NCI-H146 treated with DMSO at 0.1 percent for 48 hours (cell line): ENCODE measurements around the gene ELP5.
A peak's percentile ranks its signal among the peaks of the same experiment; 100 is the strongest.

Source experiments
- DNase-seq: peaks from one replicate; lab custom pipeline; 2025; ENCODE audit not compliant: unreplicated experiment; lab: John Stamatoyannopoulos, UW

Gene ELP5

GRCh38 chr17:7252176-7253043 lies at the start of gene ELP5:
ELP5 (plus strand) TSS chr17:7252215; CDS start chr17:7252551, 336 bp downstream.
- peak; percentile 84 for DNase-seq

DNA sequence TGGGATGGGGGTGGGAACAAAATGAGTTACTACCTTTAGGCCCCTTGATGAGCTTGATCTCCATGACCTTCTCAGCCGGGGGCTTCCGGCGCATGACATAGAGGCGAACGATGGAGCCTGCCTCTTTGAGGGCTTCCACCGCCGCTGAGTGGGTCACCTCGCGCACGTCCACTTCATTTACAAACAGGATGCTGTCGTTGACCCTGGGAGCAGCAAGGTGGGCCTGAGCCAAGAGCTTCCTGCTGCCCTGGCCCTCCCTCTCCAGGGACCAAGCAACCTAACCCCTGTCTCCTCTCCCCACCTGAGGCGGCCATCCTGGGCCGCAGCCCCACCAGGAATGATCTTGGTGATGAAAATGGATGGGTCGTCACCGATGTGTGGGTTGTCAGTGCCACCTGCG lies 48.6 kb upstream of the ELP5 start:
- DNase-seq = no peak

GRCh38 chr17:7204336-7204735 lies 47.7 kb upstream of the ELP5 start:
- DNase-seq = no peak

DNA sequence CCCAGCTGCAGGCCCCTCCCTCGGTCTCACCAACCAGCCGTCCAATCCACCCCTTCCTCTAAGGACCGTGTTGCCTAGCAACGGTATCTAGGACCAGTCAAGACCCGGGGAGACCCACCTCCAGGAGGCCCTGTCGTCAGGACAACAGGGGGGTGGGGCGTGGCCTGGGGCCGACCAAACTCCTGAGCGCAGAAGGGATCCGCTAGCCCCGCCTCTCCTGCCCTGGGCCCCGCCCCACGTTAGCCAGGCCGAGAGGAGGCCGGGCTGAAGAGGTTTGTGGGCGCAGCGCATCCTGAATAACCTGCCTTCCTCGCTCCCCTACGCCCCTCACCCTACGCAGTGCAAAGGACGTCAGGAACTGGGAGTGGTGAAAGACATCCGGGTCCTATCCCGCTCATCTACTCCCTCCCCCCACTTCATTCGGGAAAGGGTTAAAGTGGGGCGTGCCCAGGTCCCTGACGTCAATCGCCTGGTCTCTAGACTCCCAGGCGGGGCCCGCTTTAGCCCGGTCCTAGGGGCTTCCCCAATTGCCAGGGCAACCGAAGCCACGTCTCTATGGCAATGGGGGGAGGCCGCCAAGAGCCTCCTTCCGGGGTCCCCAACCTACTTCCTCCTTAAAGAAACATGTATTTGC lies 47.1 kb upstream of the ELP5 start:
- DNase-seq = peak; percentile 85

GRCh38 chr17:7205561-7205960 lies 46.5 kb upstream of the ELP5 start:
- DNase-seq = no peak

- DNase-seq = no peak
These were observed 44.7 kb upstream of the ELP5 start for GRCh38 chr17:7207120-7208001.

GRCh38 chr17:7208027-7208571 lies 43.9 kb upstream of the ELP5 start:
- no peak for DNase-seq

GRCh38 chr17:7208754-7209460 lies 43.1 kb upstream of the ELP5 start:
- no peak for DNase-seq

- DNase-seq = no peak
These were observed 40.3 kb upstream of the ELP5 start for GRCh38 chr17:7211491-7212273.

DNA sequence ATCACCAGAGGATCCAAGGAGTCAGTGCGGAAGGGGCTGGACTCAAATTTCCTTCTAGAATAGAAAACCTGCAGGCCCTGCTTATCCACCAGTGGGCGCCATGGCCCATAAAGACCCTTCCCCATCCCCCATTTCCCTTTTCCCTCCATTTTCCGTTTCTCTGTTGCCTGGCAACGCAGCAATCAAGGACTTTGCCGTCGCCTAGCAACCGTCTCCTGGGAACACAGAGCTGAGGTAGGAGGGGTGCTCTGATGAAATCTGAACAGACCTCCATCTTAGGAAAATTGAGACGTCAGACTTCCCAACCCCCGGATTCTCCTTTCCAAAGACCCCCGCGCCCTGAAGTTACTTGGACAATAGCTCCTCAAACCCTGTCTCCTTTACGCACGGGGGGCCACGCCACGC lies 38.1 kb upstream of the ELP5 start:
- DNase-seq = peak; percentile 92

DNA sequence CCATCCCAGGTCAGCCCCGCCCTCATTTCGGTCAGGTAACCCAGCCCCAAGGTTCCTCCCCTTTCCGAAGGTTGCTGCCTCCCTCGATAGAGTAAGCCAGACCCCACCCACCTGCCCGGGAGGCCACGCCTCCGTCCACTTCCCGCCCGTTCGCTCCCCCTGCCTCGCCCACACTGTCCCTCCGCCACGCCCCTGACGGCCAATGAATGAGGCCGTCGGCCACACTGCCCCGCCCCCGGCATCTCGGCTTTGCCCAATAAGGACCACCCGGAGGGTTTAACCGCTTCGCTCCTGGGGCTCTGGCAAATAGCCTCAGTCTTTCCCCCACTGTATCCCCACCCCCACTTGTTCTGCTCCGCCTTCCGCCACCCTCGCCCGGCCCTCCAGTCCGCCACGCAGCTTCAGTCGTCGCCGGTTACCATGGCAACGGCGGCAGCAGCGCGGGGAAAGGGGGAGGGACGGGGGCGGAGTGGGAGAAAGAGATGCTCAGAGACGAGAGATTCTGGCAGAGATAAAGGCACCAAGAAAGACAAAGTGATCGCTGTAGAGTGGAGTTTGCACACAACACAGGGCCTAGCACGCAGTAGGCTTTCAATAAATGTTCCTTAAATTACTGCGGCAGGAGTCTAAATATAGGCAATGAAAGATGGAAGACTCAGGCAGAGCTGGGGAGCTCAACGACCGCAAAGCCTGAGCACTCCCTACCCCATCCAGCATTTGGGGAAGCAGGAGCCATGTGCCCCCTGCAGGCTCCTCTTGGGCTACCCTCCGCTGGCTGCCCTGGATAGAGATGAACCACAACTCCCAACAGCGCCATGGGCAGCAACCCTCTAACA lies 37.5 kb upstream of the ELP5 start:
- DNase-seq = peak; percentile 94

- DNase-seq = no peak
These were observed 36.8 kb upstream of the ELP5 start for GRCh38 chr17:7215136-7215638.

DNA sequence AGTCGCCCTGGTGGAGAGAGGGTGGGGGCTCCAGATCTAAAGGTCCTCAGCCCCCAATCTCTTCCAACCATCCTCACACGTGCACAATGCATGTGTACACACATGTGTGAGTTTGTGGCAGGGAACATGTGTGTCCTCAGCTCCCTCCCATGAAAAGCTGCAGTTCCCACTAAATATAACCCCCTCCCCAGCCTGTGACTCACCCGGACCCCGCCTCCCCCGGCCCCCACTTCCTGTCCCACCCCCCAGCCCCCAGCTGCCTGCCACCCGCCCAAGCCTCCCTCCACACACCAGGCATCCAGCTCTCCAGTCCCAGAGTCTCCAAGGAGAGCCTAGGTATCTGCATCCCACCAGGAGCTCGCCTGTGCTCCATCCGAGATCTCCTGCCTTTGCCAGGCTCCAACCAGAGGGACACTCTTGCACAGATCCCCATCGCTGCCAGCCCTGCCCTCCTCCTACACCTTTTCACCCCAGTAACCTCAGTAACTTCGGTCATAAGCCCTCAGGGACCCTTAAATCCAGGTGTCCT lies 36.3 kb upstream of the ELP5 start:
- DNase-seq = no peak

- DNase-seq = no peak
These were observed 35.5 kb upstream of the ELP5 start for GRCh38 chr17:7216242-7217112.

DNA sequence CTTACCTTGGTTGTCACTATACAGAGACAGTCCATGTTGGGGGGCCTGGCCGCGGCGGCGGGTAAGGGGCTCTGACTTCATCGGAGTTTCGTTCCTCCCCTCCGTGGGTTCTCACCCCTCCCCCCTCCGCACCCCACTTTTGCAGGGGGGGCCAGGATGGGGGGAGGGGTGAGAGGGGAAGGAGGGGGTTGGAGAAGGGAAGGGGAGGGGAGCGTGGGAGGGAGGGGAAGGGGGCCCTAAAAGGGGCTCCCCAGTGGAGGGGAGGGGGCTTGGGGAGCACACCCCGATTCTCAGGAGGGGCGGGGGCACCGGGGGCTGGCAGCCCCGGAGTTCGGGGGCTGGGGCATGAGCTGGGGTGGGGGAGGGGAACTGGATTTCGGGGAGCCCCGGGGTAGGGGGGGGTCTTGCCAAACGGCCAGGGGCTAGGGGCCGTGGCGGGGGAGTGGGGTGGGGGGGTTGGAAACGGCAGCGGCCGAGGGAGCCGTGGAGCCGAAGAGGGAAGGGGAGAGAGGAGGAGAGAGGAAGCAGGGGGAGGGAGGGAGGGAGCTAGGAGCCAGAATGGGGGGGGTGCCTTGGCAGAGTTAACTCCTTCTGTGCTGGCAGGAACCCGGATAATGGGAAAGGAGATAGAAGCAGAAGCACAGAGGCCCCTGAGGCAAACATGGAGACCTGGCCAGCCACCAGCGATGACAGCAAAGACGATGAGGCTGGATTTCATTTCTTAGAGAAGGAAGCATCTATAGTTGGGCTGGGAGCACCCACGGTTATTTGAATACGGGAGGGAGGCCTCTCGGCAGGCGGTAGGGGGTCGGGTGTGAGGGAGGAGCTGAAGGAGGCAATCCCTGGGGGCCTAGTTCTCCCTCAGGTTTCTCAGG lies 34.7 kb upstream of the ELP5 start:
- peak; percentile 15 for DNase-seq

DNA sequence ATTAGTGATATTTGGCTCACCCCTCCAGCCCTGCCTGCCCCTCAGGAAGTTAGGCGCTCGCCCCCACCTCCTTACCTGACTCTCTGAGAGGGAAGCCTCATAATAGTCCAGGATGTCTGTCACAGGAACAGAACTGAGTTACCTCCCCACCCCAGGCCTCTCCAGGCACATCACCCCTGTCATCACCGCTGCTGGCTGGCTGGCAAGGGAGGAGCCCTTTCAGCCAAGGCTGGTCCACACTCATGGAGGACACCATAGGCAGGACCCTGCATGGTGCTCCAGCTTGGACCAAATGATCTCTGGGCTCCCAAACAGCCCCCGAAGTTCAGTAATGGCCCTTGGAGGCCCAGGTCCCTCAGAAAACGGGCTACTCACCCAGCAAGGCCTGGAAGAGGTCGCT lies 33.8 kb upstream of the ELP5 start:
- DNase-seq = no peak

DNA sequence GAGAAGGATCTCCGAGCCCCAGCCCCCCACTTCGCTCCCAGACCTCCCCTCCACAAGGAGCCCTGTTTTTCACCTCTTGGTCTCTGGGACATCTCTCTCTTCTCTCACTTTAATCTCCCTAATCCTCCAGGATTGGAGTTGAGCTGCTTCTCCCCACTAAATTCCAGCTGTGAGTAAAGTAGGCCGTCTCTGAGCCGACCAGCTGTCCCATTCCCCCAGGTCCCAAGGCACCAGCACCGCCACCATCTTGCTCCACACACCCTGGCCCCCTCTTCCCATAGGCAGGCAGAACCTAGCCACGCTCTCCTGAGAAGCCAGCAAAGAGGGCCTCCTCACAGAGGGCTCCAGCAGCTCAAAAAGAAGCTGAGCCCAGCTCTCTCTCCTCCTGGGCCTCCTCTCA lies 33.3 kb upstream of the ELP5 start:
- no peak for DNase-seq
